NT2/D1 (cell line): Measurements from ENCODE around the gene TNS3.

Experiments used
- YY1 ChIP-seq: IDR thresholded peaks from 2 replicates; pipeline ENCODE4 v1.6.1; 2011; ENCODE audit not compliant: insufficient read length, insufficient read depth
- ZNF274 ChIP-seq: IDR thresholded peaks from 2 replicates; pipeline ENCODE4 v1.6.1; 2011; ENCODE audit warnings: mild to moderate bottlenecking, low read depth, low read length

- TF ChIP-seq ZNF274 = no peak
- TF ChIP-seq YY1 = no peak
These were observed 295.9 kb downstream of the TNS3 start for GRCh38 chr7:47285860-47286491.
